A549 (cell line): ENCODE data around the gene PRKCE. TPM values are rescaled to one million over a fixed set of nuclear protein-coding genes. Genes with fewer than 3 reads are reported as not detected.
A peak's percentile ranks its signal among the peaks of the same experiment; 100 is the strongest.

ENCODE experiments used
- ATAC-seq, 2 experiments: fragments of 200-7000 bp in 1 of 2; fragments of >200 bp in 1 of 2; cut with Nextera tagmentation in 1 of 2; cut with Tn5 transposase in 1 of 2; 3 replicates each; pipeline versions ENCODE4 v1.8.0 to v1.9.1; 2018 to 2020; ENCODE audit warnings: mild to moderate bottlenecking in 1 of 2, moderate library complexity in 1 of 2
- CTCF ChIA-PET: fragments of 300-600 bp; sonication (Branson Sonifier 250); formaldehyde crosslinking; extraction: SDS; loops from one replicate; lab custom pipeline; 2021; ENCODE audit warnings: antibody characterized with exemption, inconsistent platforms; lab: Yijun Ruan, JAX
- POLR2A ChIA-PET: fragments of 350-600 bp; formaldehyde crosslinking; extraction: SDS; loops from one replicate; lab custom pipeline; 2021; ENCODE audit warnings: antibody characterized with exemption, inconsistent platforms; lab: Yijun Ruan, JAX
- DNase-seq, 2 experiments: peaks; one replicate each; pipeline versions ENCODE4 v3.0.0 to v3.0.0-alpha.2; 2011 to 2016; ENCODE audit warnings: low read depth in 1 of 2, low spot score in 1 of 2
- FAIRE-seq: peaks from 2 replicates; lab custom pipeline; 2011; peaks lifted over from hg19 to GRCh38; lab: Jason Lieb, UNC
- H3K27ac ChIP-seq, 2 experiments: fragments of >200 bp; sonication (Bioruptor Twin); formaldehyde crosslinking; 3 replicates each; pipeline ENCODE4 v1.5.1; 2016 to 2017
- H3K4me1 ChIP-seq: fragments of >200 bp; sonication (Bioruptor Twin); formaldehyde crosslinking; 3 replicates; pipeline ENCODE4 v1.6.1; 2016
- H3K4me2 ChIP-seq: fragments of >200 bp; sonication (Bioruptor Twin); formaldehyde crosslinking; 3 replicates; pipeline ENCODE4 v1.6.1; 2016
- H3K4me3 ChIP-seq: fragments of >200 bp; sonication (Bioruptor Twin); formaldehyde crosslinking; 3 replicates; pipeline ENCODE4 v1.5.1; 2016
- H3K9me3 ChIP-seq: fragments of >200 bp; sonication (Bioruptor Twin); formaldehyde crosslinking; 3 replicates; pipeline ENCODE4 v1.6.1; 2016
- CEBPB ChIP-seq, 2 experiments: fragments of >200 bp in 1 of 2; sonication (Bioruptor Twin) in 1 of 2; formaldehyde crosslinking in 1 of 2; IDR thresholded peaks; 2 replicates each; pipeline ENCODE4 v1.6.1; 2012 to 2016
- CHD2 ChIP-seq: fragments of 150-350 bp; IDR thresholded peaks from 2 replicates; pipeline ENCODE4 v1.6.1; 2014; ENCODE audit warnings: low read length; ENCODE audit not compliant: partially characterized antibody
- EHF ChIP-seq: fragments of 250-450 bp; sonication (Bioruptor Pico); IDR thresholded peaks from 2 replicates; pipeline ENCODE4 v1.5.0; 2020; ENCODE audit warnings: mild to moderate bottlenecking
- ESRRA ChIP-seq: fragments of 150-350 bp; IDR thresholded peaks from 2 replicates; pipeline ENCODE4 v1.6.1; 2014; ENCODE audit warnings: mild to moderate bottlenecking, low read length, borderline replicate concordance
- FOSL2 ChIP-seq, 2 experiments: fragments of 450-650 bp in 1 of 2; fragments of >200 bp in 1 of 2; sonication (Bioruptor Twin) in 1 of 2; formaldehyde crosslinking; IDR thresholded peaks; 2 replicates each; pipeline versions ENCODE4 v1.5.0 to v1.6.1; 2016 to 2020; ENCODE audit warnings: mild to moderate bottlenecking in 1 of 2, moderate library complexity in 1 of 2
- FOXS1 ChIP-seq: fragments of 250-450 bp; sonication (Bioruptor Pico); IDR thresholded peaks from 2 replicates; pipeline ENCODE4 v1.5.0; 2020; ENCODE audit warnings: mild to moderate bottlenecking, moderate library complexity
- HEYL ChIP-seq: fragments of 250-450 bp; sonication (Bioruptor Pico); IDR thresholded peaks from 2 replicates; pipeline ENCODE4 v1.8.0; 2021; ENCODE audit warnings: mild to moderate bottlenecking, moderate library complexity
- JUN ChIP-seq, 2 experiments: fragments of >200 bp; sonication (Bioruptor Twin); formaldehyde crosslinking; IDR thresholded peaks; 2 replicates in 1 of 2; 3 replicates in 1 of 2; pipeline ENCODE4 v1.6.1; 2016 to 2017
- JUNB ChIP-seq: fragments of >200 bp; sonication (Bioruptor Twin); formaldehyde crosslinking; IDR thresholded peaks from 2 replicates; pipeline ENCODE4 v1.6.1; 2016
- KDM5A ChIP-seq: fragments of 200-600 bp; sonication (generic); IDR thresholded peaks from 2 replicates; pipeline ENCODE4 v1.6.1; 2016; ENCODE audit warnings: antibody characterized with exemption, mild to moderate bottlenecking
- MAZ ChIP-seq: fragments of 150-350 bp; IDR thresholded peaks from 2 replicates; pipeline ENCODE4 v1.6.1; 2014; ENCODE audit warnings: antibody characterized with exemption, low read depth, low read length, borderline replicate concordance
- MYC ChIP-seq: IDR thresholded peaks from 2 replicates; pipeline ENCODE4 v1.6.1; 2012; ENCODE audit warnings: mild to moderate bottlenecking, inconsistent platforms, low read length, improper control_type of control experiment, borderline replicate concordance
- NFE2L2 ChIP-seq: fragments of 150-350 bp; conservative IDR thresholded peaks from 2 replicates; pipeline ENCODE4 v1.6.1; 2014; ENCODE audit warnings: low read length
- PBX3 ChIP-seq: IDR thresholded peaks from 2 replicates; pipeline ENCODE4 v1.6.1; 2012
- PHF8 ChIP-seq: fragments of 200-600 bp; sonication (generic); IDR thresholded peaks from 2 replicates; pipeline ENCODE4 v1.6.1; 2016; ENCODE audit warnings: low read depth, mild to moderate bottlenecking, antibody characterized with exemption, moderate library complexity, borderline replicate concordance
- POLR2A ChIP-seq: IDR thresholded peaks from 2 replicates; pipeline ENCODE4 v1.6.1; 2012; ENCODE audit warnings: mild to moderate bottlenecking, low read length
- POLR2AphosphoS2 ChIP-seq: conservative IDR thresholded peaks from 2 replicates; pipeline ENCODE4 v1.6.1; 2012; ENCODE audit warnings: low read length, improper control_type of control experiment, inconsistent platforms
- RAD21 ChIP-seq, 2 experiments: fragments of >200 bp in 1 of 2; sonication (Bioruptor Twin) in 1 of 2; formaldehyde crosslinking in 1 of 2; IDR thresholded peaks in 1 of 2; conservative IDR thresholded peaks in 1 of 2; 2 replicates in 1 of 2; 3 replicates in 1 of 2; pipeline ENCODE4 v1.6.1; 2012 to 2018; ENCODE audit warnings: inconsistent platforms in 1 of 2
- RFX5 ChIP-seq: fragments of 450-650 bp; IDR thresholded peaks from 2 replicates; pipeline ENCODE4 v1.7.1; 2014; ENCODE audit warnings: antibody characterized with exemption, mild to moderate bottlenecking, moderate library complexity
- SREBF2 ChIP-seq: fragments of 450-650 bp; IDR thresholded peaks from 2 replicates; pipeline ENCODE4 v1.6.1; 2014; ENCODE audit warnings: mild to moderate bottlenecking, moderate library complexity
- TFCP2L1 ChIP-seq: fragments of 250-450 bp; sonication (Bioruptor Pico); IDR thresholded peaks from 2 replicates; pipeline ENCODE4 v1.5.0; 2021; ENCODE audit warnings: mild to moderate bottlenecking
- TP53 ChIP-seq: fragments of 250-450 bp; sonication (Bioruptor Pico); IDR thresholded peaks from 2 replicates; pipeline ENCODE4 v1.5.0; 2021; ENCODE audit warnings: mild to moderate bottlenecking, moderate library complexity
- USF2 ChIP-seq: fragments of 450-650 bp; IDR thresholded peaks from 2 replicates; pipeline ENCODE4 v1.6.1; 2014; ENCODE audit warnings: antibody characterized with exemption
- ZC3H11A ChIP-seq: fragments of 450-650 bp; IDR thresholded peaks from 2 replicates; pipeline ENCODE4 v1.6.1; 2014; ENCODE audit warnings: antibody characterized with exemption, mild to moderate bottlenecking
- ZNF302 ChIP-seq: fragments of 250-450 bp; sonication (Bioruptor Pico); IDR thresholded peaks from 2 replicates; pipeline ENCODE4 v1.9.0; 2021; ENCODE audit warnings: inconsistent platforms, mild to moderate bottlenecking, moderate library complexity
- WGBS: methylation state at CpG from one replicate; pipeline ENCODE4 v1.1.6; 2017; ENCODE audit errors: missing lambda C conversion rate; 5-methylcytosine and 5-hydroxymethylcytosine counted together
- polyA plus RNA-seq, 4 experiments: library from polyadenylated mRNA; depleted of rRNA in 3 of 4; stranded (reverse); fragments of >200 nt; fragmentation: RNase III in 1 of 4; extraction: RNeasy Plus Mini Kit Qiagen cat#74134 plus additional on column Dnase treatment in 1 of 4; gene quantifications; 2 replicates in 3 of 4; 3 replicates in 1 of 4; pipeline ENCODE4 v1.2.3, GENCODE V29; 2011 to 2017
- TF ChIP-seq, protein P1 (sequence below): fragments of 200-600 bp; sonication (generic); IDR thresholded peaks from 2 replicates; pipeline ENCODE4 v1.6.1; 2016; ENCODE audit warnings: antibody characterized with exemption, mild to moderate bottlenecking, moderate library complexity
- TF ChIP-seq, protein P2 (sequence below): fragments of >200 bp; sonication (Bioruptor Twin); formaldehyde crosslinking; IDR thresholded peaks from 3 replicates; pipeline ENCODE4 v1.5.1; 2016

The PRKCE gene
- polyA plus RNA-seq, 2 of the 4 experiments (the other 2 are of a cell fraction), result 11.5 to 12.0 TPM

- Histone ChIP-seq H3K4me1 (peaks cover 61% of the 10 kb centered on the region), H3K9me3 (no peaks in the 10 kb centered on the region), H3K27ac (peak overlapping the region; percentile 88 to 91), H3K4me2 (peak overlapping the region; percentile 2; the same call in 2 of the 3 replicates), H3K4me3 (no peak overlapping the region)
- ATAC-seq (no peak), DNase-seq (no peak), FAIRE-seq (no peak)
- TF ChIP-seq ZNF302 (CRISPR knock-in tag), result no peak
- TF ChIP-seq RFX5, result no peak
- no peak for TF ChIP-seq POLR2A
- TF ChIP-seq PHF8, result no peak
- no peak for TF ChIP-seq FOXS1 (CRISPR knock-in tag)
- TF ChIP-seq RAD21 (conservative IDR thresholded peaks at IDR 0.05 in 1 of 2, IDR thresholded peaks at IDR 0.05 in 1 of 2), result no peak
- TF ChIP-seq FOSL2 (IDR thresholded peaks at IDR 0.05), result no peak
- TF ChIP-seq FOSL2 (CRISPR knock-in tag; IDR thresholded peaks at IDR 0.05), result no peak
- TF ChIP-seq JUN (IDR thresholded peaks at IDR 0.05), result no peak
- TF ChIP-seq CEBPB (IDR thresholded peaks at IDR 0.05), result no peak
- TF ChIP-seq HEYL (CRISPR knock-in tag), result no peak
- TF ChIP-seq POLR2AphosphoS2, result no peak
- TF ChIP-seq KDM5A, result no peak
- no peak for TF ChIP-seq PBX3
- no peak for TF ChIP-seq CHD2
- POLR2A ChIA-PET, result no interaction called here
- 75% methylated on average over 3 of the region's 3 CpGs for WGBS
- CTCF ChIA-PET, result interaction anchor here (0.6 to 4.0 kb wide), 5 partner anchors 18 to 312 kb away, joined by 3 to 32 read pairs (median 3); no protein-coding TSS in a partner anchor
Measured at GRCh38 chr2:46066116-46066515, 414.6 kb downstream of the PRKCE start.

DNA sequence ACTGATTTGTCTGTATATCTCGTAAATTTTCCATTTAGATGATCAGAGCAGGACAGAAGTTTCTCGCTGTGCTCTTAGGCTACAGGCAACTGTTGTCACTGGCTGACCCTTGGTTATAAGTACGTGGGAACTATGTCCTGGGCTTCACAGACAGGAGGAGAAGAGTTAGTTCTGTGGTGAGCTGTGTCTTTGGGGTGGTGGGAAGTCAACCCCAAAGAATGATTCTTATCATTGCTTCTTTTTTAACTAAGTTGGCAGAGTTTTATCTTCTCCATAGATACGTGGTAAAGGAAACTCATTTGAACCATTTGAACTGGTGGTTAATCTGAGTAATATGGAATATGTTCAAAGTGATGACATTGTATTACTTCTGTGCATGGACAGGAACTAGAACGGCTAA, 415.1 kb downstream of the PRKCE start:
- no peak overlapping the region for H3K4me3 ChIP-seq
- ChIA-PET CTCF (no interaction called here), POLR2A (no interaction called here)
- H3K4me1 ChIP-seq, result peaks cover 61% of the 10 kb centered on the region
- no peak for TF ChIP-seq USF2
- TF ChIP-seq CHD2, result no peak
- no peak for TF ChIP-seq RAD21 (conservative IDR thresholded peaks at IDR 0.05 in 1 of 2, IDR thresholded peaks at IDR 0.05 in 1 of 2)
- TF ChIP-seq CEBPB (IDR thresholded peaks at IDR 0.05), result no peak
- no peak for TF ChIP-seq TFCP2L1
- TF ChIP-seq MYC, result no peak
- no peak for TF ChIP-seq JUNB
- TF ChIP-seq ZC3H11A, result no peak
- H3K4me2 ChIP-seq, result peak overlapping the region; percentile 76; the same call in 2 of the 3 replicates
- FAIRE-seq, result no peak
- DNase-seq, result no peak
- 86% methylated on average over 5 of the region's 5 CpGs for WGBS
- no peak for ATAC-seq
- H3K27ac ChIP-seq, result peak overlapping the region; percentile 88 to 91
- no peaks in the 10 kb centered on the region for H3K9me3 ChIP-seq

- no peak for ATAC-seq
- ChIA-PET POLR2A (no interaction called here), CTCF (interaction anchor here (1.4 kb wide), 2 partner anchors 54 to 230 kb away, joined by 3 to 6 read pairs; partner anchors contain the start of gene EPAS1)
- DNase-seq, result no peak
- WGBS, result 96% methylated on average over 3 of the region's 3 CpGs
- H3K4me1 ChIP-seq, result peaks cover 61% of the 10 kb centered on the region
- no peak for FAIRE-seq
- no peaks in the 10 kb centered on the region for H3K9me3 ChIP-seq
- no peak overlapping the region for H3K4me3 ChIP-seq
- peak overlapping the region; percentile 88 to 91 for H3K27ac ChIP-seq
- peak overlapping the region; percentile 76 for H3K4me2 ChIP-seq
- TF ChIP-seq SREBF2, result no peak
- TF ChIP-seq ZC3H11A, result no peak
- TF ChIP-seq TP53 (CRISPR knock-in tag), result no peak
- no peak for TF ChIP-seq PBX3
- TF ChIP-seq, protein P1, sequence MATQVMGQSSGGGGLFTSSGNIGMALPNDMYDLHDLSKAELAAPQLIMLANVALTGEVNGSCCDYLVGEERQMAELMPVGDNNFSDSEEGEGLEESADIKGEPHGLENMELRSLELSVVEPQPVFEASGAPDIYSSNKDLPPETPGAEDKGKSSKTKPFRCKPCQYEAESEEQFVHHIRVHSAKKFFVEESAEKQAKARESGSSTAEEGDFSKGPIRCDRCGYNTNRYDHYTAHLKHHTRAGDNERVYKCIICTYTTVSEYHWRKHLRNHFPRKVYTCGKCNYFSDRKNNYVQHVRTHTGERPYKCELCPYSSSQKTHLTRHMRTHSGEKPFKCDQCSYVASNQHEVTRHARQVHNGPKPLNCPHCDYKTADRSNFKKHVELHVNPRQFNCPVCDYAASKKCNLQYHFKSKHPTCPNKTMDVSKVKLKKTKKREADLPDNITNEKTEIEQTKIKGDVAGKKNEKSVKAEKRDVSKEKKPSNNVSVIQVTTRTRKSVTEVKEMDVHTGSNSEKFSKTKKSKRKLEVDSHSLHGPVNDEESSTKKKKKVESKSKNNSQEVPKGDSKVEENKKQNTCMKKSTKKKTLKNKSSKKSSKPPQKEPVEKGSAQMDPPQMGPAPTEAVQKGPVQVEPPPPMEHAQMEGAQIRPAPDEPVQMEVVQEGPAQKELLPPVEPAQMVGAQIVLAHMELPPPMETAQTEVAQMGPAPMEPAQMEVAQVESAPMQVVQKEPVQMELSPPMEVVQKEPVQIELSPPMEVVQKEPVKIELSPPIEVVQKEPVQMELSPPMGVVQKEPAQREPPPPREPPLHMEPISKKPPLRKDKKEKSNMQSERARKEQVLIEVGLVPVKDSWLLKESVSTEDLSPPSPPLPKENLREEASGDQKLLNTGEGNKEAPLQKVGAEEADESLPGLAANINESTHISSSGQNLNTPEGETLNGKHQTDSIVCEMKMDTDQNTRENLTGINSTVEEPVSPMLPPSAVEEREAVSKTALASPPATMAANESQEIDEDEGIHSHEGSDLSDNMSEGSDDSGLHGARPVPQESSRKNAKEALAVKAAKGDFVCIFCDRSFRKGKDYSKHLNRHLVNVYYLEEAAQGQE, result no peak
- TF ChIP-seq NFE2L2, result no peak
- TF ChIP-seq FOXS1 (CRISPR knock-in tag), result no peak
- TF ChIP-seq ESRRA, result no peak
- TF ChIP-seq MAZ, result no peak
- no peak for TF ChIP-seq EHF (CRISPR knock-in tag)
- TF ChIP-seq, protein P2, sequence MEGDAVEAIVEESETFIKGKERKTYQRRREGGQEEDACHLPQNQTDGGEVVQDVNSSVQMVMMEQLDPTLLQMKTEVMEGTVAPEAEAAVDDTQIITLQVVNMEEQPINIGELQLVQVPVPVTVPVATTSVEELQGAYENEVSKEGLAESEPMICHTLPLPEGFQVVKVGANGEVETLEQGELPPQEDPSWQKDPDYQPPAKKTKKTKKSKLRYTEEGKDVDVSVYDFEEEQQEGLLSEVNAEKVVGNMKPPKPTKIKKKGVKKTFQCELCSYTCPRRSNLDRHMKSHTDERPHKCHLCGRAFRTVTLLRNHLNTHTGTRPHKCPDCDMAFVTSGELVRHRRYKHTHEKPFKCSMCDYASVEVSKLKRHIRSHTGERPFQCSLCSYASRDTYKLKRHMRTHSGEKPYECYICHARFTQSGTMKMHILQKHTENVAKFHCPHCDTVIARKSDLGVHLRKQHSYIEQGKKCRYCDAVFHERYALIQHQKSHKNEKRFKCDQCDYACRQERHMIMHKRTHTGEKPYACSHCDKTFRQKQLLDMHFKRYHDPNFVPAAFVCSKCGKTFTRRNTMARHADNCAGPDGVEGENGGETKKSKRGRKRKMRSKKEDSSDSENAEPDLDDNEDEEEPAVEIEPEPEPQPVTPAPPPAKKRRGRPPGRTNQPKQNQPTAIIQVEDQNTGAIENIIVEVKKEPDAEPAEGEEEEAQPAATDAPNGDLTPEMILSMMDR, result no peak
Measured at GRCh38 chr2:46067062-46067461, 415.6 kb downstream of the PRKCE start.
